SJSA1 (cell line): ENCODE data around the gene TNFRSF1A. TPM values are rescaled to one million over a fixed set of nuclear protein-coding genes. Genes with fewer than 3 reads are reported as not detected.
"Not testable (repeated sequence)": the region's sequence is repeated elsewhere in the genome, so short reads cannot be mapped to it uniquely, and the experiment has no call there.

ENCODE experiments used
- DNase-seq, 2 experiments: peaks; one replicate each; pipeline ENCODE4 v3.0.0-alpha.2; 2015 to 2020; ENCODE audit warnings: low spot score in 2 of 2, low read depth in 1 of 2
- H3K27ac ChIP-seq: fragments of 250-450 bp; sonication (Bioruptor Pico); 2 replicates; pipeline ENCODE4 v1.5.1; 2020; ENCODE audit warnings: mild to moderate bottlenecking, moderate library complexity
- H3K27me3 ChIP-seq: fragments of 250-450 bp; sonication (Bioruptor Pico); replicated peaks from 2 replicates; pipeline ENCODE4 v1.5.1; 2020; ENCODE audit warnings: mild to moderate bottlenecking, moderate library complexity
- H3K36me3 ChIP-seq: fragments of 250-450 bp; sonication (Bioruptor Pico); 2 replicates; pipeline ENCODE4 v1.5.1; 2020; ENCODE audit warnings: mild to moderate bottlenecking
- H3K4me1 ChIP-seq: fragments of 250-450 bp; sonication (Bioruptor Pico); replicated peaks from 2 replicates; pipeline ENCODE4 v1.6.1; 2021; ENCODE audit warnings: mild to moderate bottlenecking
- H3K4me3 ChIP-seq: fragments of 250-450 bp; sonication (Bioruptor Pico); 2 replicates; pipeline ENCODE4 v1.5.1; 2020; ENCODE audit warnings: mild to moderate bottlenecking
- H3K9me3 ChIP-seq: fragments of 250-450 bp; sonication (Bioruptor Pico); replicated peaks from 2 replicates; pipeline ENCODE4 v1.5.1; 2020; ENCODE audit warnings: mild to moderate bottlenecking
- total RNA-seq: library from RNA; depleted of rRNA; stranded (reverse); fragments of >200 nt; shearing (Covaris generic); gene quantifications from 2 replicates; pipeline ENCODE4 v1.2.3, GENCODE V29; 2014

TNFRSF1A gene
- total RNA-seq, 1 experiment from 2014 or later: 132 TPM

DNA sequence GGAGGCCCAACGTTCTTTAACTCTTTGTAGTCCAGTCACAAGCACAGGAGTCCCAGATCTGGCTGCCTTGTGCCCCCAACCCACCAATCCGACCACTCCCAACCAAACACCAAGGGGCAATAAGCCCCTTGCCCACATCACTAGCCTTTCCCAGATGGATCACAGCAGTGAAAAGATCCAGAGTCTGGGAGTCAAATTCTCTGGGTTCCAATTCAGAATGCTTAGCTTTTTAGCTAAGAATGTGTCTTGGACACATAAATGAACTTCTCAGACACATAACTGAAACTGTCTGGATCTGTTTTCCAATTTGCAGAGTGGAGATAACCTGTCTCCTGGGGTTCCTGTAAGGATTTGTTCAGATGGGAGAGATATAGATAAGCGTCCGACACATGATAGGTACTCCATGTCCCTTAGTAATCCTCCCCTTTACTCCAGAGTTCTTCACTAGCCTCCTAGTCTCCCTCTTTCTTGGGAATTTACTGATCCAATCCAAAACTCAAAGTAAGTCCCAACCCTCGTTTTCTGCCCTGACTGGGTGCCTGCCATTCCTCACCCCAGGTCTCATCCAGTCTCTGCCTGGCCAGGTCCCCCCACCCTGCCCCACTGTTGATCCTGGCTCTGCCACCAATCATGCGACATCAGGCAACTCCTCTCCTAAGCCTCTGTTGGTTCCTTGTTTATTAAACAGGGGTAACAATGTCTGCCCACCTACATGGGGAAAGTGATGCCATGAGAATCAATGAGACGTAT, 439 bp upstream of the TNFRSF1A start:
- H3K9me3 ChIP-seq: no peaks in the 10 kb centered on the region
- peaks cover 47% of the 10 kb centered on the region for H3K4me1 ChIP-seq
- no peaks in the 10 kb centered on the region for H3K27me3 ChIP-seq
- peaks cover 42% of the 10 kb centered on the region for H3K36me3 ChIP-seq
- H3K4me3 ChIP-seq: peak overlapping the region; percentile 74
- H3K27ac ChIP-seq: peak overlapping the region; percentile 84
- no peak for DNase-seq

DNA sequence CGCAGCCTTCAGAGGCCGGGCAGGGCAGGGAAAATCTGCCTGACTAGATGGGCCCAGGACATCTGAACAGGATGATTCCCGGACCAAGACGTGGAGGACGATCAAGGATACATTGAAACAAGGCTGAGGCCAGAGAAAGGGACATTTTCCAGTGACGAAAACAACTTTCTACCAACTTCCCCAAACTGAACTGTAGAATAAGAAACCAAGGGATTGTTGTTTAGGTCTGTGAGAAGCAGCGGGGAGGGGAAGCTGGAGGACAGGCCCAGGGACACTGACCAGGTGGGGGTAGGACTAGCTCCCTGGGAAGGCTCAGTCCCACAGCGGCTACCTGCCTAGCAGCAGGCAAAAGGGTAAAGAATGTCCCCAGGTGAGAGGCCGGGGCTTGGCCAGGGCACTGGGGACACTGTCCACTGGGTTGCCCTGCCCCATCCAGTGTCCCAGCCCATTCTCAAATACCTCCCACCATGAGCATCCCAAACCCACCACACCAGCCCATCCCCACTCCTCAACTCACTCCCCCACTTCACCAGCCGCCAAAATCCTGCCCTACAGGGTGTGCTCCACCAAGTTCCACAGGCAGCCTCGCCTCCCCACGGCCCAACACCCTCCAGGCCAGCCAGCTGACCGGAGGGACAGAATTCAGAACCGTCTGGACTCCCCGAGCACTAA, 995 bp downstream of the TNFRSF1A start:
- Histone ChIP-seq H3K36me3 (peaks cover 47% of the 10 kb centered on the region), H3K27me3 (no peaks in the 10 kb centered on the region), H3K4me1 (peaks cover 59% of the 10 kb centered on the region), H3K9me3 (no peaks in the 10 kb centered on the region), H3K4me3 (peak overlapping the region; percentile 74), H3K27ac (peak overlapping the region; percentile 84)
- no peak for DNase-seq

DNA sequence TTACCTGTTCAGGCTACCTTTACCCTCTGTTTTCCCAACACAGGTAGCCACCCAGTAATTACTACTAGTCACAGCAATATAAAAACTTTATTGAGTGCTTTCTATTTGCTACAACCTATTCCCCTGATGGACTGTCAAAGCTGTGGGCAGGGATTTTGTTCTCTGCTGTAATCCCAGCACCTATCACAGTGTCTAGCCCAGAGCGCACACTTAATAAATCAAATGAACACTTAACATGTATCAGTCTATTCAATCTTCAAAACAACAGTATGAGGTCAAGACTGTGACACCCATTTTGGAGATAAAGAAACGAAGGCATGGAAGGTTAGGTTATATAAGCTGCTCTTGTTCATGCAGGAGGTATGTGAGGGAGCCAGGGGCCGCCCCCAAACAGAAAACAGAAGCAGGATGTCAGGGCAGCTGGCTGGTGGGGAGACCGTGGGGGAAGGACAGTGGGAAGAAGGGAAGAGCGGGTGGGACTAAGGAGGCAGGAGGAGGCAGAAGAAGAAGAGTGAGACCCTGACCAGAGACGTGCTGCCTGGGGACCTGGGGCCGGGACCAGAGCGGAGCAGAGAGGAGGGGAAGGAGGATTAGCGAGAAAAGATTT, 1.7 kb downstream of the TNFRSF1A start:
- no peaks in the 10 kb centered on the region for H3K27me3 ChIP-seq
- peaks cover 59% of the 10 kb centered on the region for H3K4me1 ChIP-seq
- DNase-seq: peak in 1 of 2 experiments; percentile 49
- peak overlapping the region; percentile 84 for H3K27ac ChIP-seq
- peak overlapping the region; percentile 74 for H3K4me3 ChIP-seq
- peaks cover 49% of the 10 kb centered on the region for H3K36me3 ChIP-seq
- H3K9me3 ChIP-seq: no peaks in the 10 kb centered on the region

DNA sequence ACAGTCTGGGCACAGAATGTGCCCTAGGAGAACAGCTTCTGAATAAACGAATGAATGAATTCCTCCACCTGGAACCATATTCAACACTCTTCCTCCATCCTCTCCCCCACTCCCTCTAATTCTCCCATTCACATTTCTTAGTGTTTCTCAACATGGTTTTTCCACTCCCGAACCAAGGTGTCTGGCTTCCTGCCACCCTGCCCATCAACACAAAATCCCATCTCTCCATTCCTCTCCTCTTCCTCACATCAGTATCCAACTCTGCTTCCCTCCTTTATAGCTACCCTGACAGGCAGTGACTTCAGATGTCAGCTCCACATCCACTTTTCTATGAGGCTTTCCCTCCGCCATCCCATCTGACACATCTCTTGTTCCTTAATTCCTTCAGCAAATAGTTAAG, 2.9 kb downstream of the TNFRSF1A start:
- H3K9me3 ChIP-seq: no peaks in the 10 kb centered on the region
- H3K36me3 ChIP-seq: peaks cover 61% of the 10 kb centered on the region
- no peak for DNase-seq
- H3K4me3 ChIP-seq: no peak overlapping the region
- peaks cover 71% of the 10 kb centered on the region for H3K4me1 ChIP-seq
- H3K27me3 ChIP-seq: no peaks in the 10 kb centered on the region
- H3K27ac ChIP-seq: no peak overlapping the region

DNA sequence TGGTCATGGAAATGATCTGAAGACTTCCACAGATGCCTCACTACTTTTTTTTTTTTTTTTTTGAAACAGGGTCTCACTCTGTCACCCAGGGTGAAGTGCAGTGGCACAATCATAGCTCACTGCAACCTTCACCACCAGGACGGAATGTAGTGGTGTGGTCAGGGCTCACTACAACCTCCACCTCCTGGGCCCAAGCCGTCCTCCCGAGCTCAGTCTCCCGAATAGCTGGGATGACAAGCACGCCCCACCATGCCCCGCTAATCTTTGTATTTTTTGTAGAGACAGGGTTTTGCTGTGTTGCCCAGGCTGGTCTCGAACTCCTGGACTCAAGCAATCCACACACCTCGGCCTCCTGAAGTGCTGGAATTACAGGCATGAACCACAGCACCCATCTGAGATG, 3.3 kb downstream of the TNFRSF1A start:
- H3K27me3 ChIP-seq, DNase-seq, H3K27ac ChIP-seq, H3K9me3 ChIP-seq, H3K4me3 ChIP-seq: not testable (repeated sequence)
- Histone ChIP-seq H3K36me3 (peaks cover 65% of the 10 kb centered on the region), H3K4me1 (peaks cover 75% of the 10 kb centered on the region)

DNA sequence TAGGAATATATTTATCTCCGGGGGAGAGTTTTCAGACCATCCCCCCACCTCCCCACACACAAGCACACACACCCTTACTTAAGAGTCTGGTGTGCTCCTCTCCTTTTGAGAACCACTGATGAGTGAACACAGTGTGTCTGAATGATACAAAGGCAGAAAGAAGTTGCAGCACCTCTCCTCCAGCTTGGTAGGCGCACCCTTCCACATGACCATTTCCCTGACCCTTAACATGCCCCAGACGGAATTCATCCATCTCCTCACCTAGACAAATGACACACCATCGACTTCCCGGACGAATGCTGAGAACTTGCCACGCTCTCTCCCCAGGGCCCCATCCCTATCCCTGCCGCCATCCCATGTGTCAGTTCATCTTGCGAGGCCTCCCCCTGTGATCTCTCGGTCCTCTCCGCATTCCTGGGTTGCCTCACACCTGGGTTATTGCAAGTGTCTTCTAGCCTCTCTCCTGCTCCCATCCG, 3.9 kb downstream of the TNFRSF1A start:
- no peak for DNase-seq
- Histone ChIP-seq H3K9me3 (no peaks in the 10 kb centered on the region), H3K27me3 (no peaks in the 10 kb centered on the region), H3K36me3 (peaks cover 71% of the 10 kb centered on the region), H3K4me3 (no peak overlapping the region), H3K27ac (no peak overlapping the region), H3K4me1 (peaks cover 80% of the 10 kb centered on the region)

DNA sequence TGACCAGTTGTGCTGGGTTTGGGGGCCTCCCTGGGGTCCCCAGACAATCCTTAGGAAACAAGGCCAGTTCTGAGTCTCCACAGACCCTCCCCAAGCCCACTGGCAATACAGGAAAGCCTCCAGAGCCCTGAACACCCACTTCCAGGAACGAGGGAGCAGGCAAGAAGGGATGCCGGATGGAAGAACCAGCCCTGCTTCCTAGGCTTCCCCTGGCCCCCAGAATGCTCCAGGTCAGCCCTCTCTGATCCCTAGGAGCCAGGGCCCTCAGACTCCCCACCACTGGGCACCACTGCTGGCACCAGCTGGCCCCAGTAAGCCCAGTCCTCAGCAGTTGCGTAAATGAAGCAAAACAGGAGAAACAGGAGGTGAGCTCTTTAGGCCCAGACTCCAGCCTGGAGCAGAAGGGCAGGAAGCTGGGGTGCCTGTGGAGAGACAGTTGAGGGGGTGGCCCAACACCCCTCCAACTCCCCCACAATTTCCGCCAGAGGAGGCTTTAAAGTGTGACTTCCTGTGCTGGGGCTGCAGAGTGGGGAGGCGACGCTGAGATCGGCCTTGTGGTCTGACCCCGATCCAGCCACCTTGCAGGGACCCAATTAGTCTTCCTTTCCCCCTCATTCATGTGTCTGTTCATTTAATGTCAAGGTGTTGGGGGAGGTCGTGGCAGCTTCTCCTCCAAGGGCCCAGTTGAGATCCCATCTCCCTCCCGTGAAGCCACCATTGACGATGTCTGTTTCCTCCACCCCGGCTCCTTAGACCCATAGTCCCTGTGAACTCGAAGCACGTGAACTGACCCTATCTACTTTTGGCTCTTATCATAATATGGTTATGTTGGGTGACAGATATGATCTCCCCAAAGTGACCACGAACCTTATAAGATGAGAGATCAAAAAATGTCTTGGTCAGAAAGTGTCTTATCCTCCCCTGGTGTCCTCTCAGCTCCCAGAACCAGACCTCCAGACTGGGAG, 4.7 kb downstream of the TNFRSF1A start:
- Histone ChIP-seq H3K27me3 (no peaks in the 10 kb centered on the region), H3K4me3 (peak overlapping the region; percentile 19), H3K4me1 (peaks cover 83% of the 10 kb centered on the region), H3K36me3 (peaks cover 79% of the 10 kb centered on the region), H3K9me3 (no peaks in the 10 kb centered on the region), H3K27ac (peak overlapping the region; percentile 93)
- DNase-seq: no peak

DNA sequence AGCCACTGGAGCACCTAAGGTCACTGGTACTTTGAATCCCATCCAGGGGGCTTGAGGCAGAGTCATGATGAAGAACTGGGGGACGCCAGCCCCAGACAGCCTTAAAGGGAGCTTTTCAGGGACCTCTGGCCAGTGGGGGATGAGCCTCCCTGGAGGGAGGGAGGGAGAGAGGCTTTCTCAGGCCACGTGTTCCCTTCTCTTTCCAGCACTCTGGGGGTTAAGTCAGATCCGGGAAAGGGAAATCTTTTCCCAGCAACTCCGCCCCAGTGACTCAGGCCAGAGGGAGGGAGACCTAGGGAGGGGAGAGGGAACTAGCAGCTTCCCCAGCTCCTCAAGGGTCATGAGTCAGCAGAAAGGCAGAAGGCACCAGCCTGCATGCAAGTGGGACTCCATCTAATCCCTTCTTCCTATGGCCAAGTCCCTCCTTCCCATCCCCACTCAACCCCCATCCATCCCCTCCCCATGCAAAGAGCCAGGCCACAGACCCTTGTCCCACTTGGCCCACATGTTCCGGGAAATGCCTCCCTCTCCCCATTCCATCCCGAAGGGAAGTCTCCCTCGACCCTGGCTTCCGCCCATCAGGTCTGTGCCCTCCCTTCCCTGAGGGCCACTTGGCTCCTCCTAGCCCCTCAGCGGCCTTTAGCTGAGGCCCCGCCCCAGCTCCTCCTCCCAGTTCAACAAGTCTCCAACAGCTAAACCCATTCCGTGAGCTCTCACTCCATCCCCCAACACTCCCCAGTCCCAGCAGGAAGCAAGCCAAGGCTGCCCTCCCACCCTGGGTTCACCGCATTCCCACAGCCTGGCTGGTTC, 5.6 kb downstream of the TNFRSF1A start:
- peak; percentile 98 to 99 for DNase-seq
- Histone ChIP-seq H3K9me3 (no peaks in the 10 kb centered on the region), H3K4me3 (peak overlapping the region; percentile 19), H3K27ac (peak overlapping the region; percentile 93), H3K36me3 (peaks cover 81% of the 10 kb centered on the region), H3K4me1 (peaks cover 84% of the 10 kb centered on the region), H3K27me3 (no peaks in the 10 kb centered on the region)

DNA sequence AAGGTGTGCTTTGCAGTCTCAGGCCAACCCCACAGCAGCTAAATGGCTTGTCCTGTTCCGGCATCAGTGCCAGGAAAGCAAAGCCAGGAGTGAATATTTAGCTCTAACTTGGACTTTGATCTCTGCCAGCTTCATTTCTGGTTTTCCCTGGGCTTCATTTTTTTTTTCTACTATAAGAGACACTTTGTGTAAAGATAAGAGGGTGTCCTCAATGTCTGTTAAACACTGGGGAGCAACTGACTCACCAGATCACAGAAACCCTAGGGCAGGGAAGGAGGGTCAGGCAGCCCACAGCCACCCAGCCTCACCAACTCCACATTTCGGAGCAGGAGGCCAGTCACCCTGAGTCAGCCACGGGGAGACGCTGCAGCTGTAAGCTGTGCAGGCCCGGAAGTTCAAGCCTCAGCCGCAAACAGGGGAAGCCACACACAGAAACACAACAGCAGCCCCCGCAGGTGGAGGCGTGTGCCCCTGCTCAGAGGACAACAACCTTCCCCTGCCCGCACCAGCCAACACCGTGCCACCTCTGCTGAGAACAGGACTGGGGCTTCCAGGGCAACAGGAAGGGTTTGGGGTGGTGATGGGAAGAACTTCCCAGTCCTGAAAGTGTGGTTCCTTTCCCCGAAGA, 6.3 kb downstream of the TNFRSF1A start:
- peak in 1 of 2 experiments; percentile 85 for DNase-seq
- Histone ChIP-seq H3K36me3 (peaks cover 81% of the 10 kb centered on the region), H3K4me1 (peaks cover 84% of the 10 kb centered on the region), H3K27me3 (no peaks in the 10 kb centered on the region), H3K27ac (peak overlapping the region; percentile 93), H3K9me3 (no peaks in the 10 kb centered on the region), H3K4me3 (peak overlapping the region; percentile 6; the same call in 1 of the 2 replicates)

DNA sequence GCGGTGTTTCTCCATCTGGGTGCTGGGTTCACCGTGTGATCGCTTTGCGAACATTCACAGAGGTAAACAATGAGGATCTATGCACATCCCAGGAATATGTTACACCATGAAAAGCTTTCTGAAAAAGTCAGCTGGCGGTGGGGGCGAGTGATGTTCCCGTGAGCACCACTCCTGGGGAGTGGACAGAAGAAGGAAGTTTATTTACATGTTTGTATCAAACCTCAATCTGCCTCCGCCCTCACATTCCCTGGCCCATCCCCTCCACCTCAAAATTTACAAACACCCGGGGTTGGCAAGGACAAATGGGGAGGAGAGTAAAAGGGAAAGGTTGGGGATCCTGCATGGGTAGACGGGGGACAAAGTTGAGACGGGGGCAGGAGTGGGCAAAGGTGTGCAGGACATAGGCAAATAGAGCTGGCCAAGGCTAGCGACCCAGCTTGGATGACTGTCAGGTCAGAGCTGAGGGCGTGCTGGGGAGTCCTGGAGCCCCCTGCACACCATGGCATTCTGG, 6.9 kb downstream of the TNFRSF1A start:
- Histone ChIP-seq H3K27me3 (no peaks in the 10 kb centered on the region), H3K9me3 (no peaks in the 10 kb centered on the region), H3K36me3 (peaks cover 81% of the 10 kb centered on the region), H3K4me3 (no peak overlapping the region), H3K4me1 (peaks cover 79% of the 10 kb centered on the region), H3K27ac (peak overlapping the region; percentile 93)
- no peak for DNase-seq

DNA sequence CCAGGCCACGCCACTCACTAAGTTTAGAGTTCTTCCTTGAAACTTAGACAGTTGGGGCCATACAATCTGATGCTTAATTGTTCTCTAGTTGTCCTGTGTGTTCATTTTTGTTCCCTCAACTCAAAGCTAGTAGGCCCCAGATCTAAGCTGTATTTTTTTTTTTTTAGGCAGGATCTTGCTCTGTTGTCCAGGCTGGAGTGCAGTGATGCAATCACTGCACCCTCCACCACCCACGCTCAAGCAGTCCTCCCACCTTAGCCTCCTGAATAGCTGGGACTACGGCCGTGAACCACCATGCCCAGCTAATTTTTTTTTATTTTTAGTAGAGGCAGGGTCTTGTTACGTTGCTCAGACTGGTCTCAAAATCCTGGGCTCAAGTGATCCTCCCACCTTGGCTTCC, 7.5 kb downstream of the TNFRSF1A start:
- peaks cover 72% of the 10 kb centered on the region for H3K4me1 ChIP-seq

DNA sequence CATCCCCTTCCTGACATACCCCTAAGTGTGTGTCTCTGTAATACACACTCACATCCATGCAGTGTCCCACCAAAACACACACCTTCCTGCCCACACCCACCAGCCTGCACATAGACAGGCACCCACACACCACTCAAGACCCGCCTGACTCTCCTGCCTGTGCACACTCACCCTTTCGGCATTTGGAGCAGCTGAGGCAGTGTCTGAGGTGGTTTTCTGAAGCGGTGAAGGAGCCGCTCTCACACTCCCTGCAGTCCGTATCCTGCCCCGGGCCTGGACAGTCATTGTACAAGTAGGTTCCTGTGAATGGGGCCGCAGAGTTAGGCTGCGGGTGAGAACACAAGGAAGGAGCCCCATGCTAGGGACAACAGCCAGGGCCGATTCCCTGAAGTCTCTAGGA, 8.3 kb downstream of the TNFRSF1A start:
- Histone ChIP-seq H3K36me3 (peaks cover 81% of the 10 kb centered on the region), H3K9me3 (no peaks in the 10 kb centered on the region), H3K27ac (peak overlapping the region; percentile 44), H3K27me3 (no peaks in the 10 kb centered on the region), H3K4me1 (peaks cover 64% of the 10 kb centered on the region), H3K4me3 (no peak overlapping the region)
- DNase-seq: peak; percentile 45 to 75

More for the DNA sequence above, 7.5 kb downstream of the TNFRSF1A start:
- Histone ChIP-seq H3K27ac (peak overlapping the region; percentile 93), H3K27me3 (no peaks in the 10 kb centered on the region), H3K36me3 (peaks cover 81% of the 10 kb centered on the region), H3K9me3 (no peaks in the 10 kb centered on the region), H3K4me3 (no peak overlapping the region)
- no peak for DNase-seq
